HepG2 (cell line): ENCODE results near the gene DGAT2. TPM values are rescaled to one million over a fixed set of nuclear protein-coding genes. Genes with fewer than 3 reads are reported as not detected.

Experiments used
- ATAC-seq: fragments of 200-7000 bp; cut with Tn5 transposase; 3 replicates; pipeline ENCODE4 v1.9.1; 2020; ENCODE audit warnings: mild to moderate bottlenecking, moderate library complexity
- BruUV-seq: library from RNA; stranded (reverse); fragments of 400-500 nt; replicated peaks from 2 replicates; lab custom pipeline; 2021; lab: Mats Ljungman, UMichigan
- CTCF ChIA-PET: fragments of 300-600 bp; formaldehyde crosslinking; extraction: SDS; loops from one replicate; lab custom pipeline; 2021; ENCODE audit warnings: low total read pairs, inconsistent platforms, low intra/inter-chr PET ratio; lab: Yijun Ruan, JAX
- POLR2A ChIA-PET: fragments of 350-600 bp; sonication (Branson Sonifier 250); formaldehyde crosslinking; loops from one replicate; lab custom pipeline; 2020; ENCODE audit warnings: antibody characterized with exemption, inconsistent platforms; lab: Yijun Ruan, JAX
- DNase-seq: peaks from one replicate; pipeline ENCODE4 v3.0.0-alpha.2; 2015; ENCODE audit warnings: low spot score
- FAIRE-seq: peaks from 3 replicates; lab custom pipeline; 2011; peaks lifted over from hg19 to GRCh38; lab: Jason Lieb, UNC
- H2AFZ ChIP-seq: one replicate; pipeline ENCODE4 v1.6.1; 2011; ENCODE audit warnings: low read length, inconsistent platforms
- H3K27ac ChIP-seq: fragments of 300-600 bp; 3 replicates; pipeline ENCODE4 v1.8.0; 2011; ENCODE audit warnings: mixed run types, mild to moderate bottlenecking, mixed read lengths, low read length, inconsistent platforms; ENCODE audit not compliant: insufficient read depth; ENCODE audit errors: extremely low read length
- H3K27me3 ChIP-seq, 2 experiments: fragments of 200-600 bp in 1 of 2; 2 replicates in 1 of 2; 3 replicates in 1 of 2; pipeline versions ENCODE4 v1.6.0 to v1.8.0; 2011; ENCODE audit warnings: low read length in 2 of 2, mild to moderate bottlenecking in 2 of 2, moderate library complexity in 2 of 2, inconsistent platforms in 1 of 2; ENCODE audit not compliant: insufficient read depth in 2 of 2, control insufficient read depth in 1 of 2
- H3K36me3 ChIP-seq, 2 experiments: fragments of 200-600 bp in 1 of 2; replicated peaks in 1 of 2; 2 replicates in 1 of 2; 3 replicates in 1 of 2; pipeline versions ENCODE4 v1.5.1 to v1.8.0; 2011; ENCODE audit warnings: low read length in 2 of 2, inconsistent platforms in 1 of 2; ENCODE audit not compliant: insufficient read depth in 2 of 2, control insufficient read depth in 1 of 2
- H3K4me1 ChIP-seq: 2 replicates; pipeline ENCODE4 v1.5.1; 2012; ENCODE audit warnings: low read length, inconsistent platforms; ENCODE audit not compliant: insufficient read depth
- H3K4me2 ChIP-seq: 2 replicates; pipeline ENCODE4 v1.6.0; 2011; ENCODE audit warnings: low read depth, low read length, inconsistent platforms
- H3K4me3 ChIP-seq, 3 experiments: fragments of 200-600 bp in 1 of 3; sonication (generic), shearing (Covaris generic) in 1 of 3; replicated peaks in 1 of 3; 2 replicates each; pipeline ENCODE4 v1.5.1; 2011 to 2016; ENCODE audit warnings: low read length in 3 of 3, inconsistent platforms in 2 of 3, low read depth in 2 of 3, mild to moderate bottlenecking in 2 of 3, control low read depth in 1 of 3, mixed read lengths in 1 of 3; ENCODE audit not compliant: insufficient read depth in 1 of 3
- H3K79me2 ChIP-seq: one replicate; pipeline ENCODE4 v1.6.1; 2011; ENCODE audit warnings: low read length, inconsistent platforms; ENCODE audit not compliant: insufficient read depth
- H3K9ac ChIP-seq: 2 replicates; pipeline ENCODE4 v1.6.0; 2011; ENCODE audit warnings: mild to moderate bottlenecking, low read depth, low read length, inconsistent platforms; ENCODE audit not compliant: insufficient read depth
- H3K9me3 ChIP-seq: 2 replicates; pipeline ENCODE4 v1.5.1; 2012; ENCODE audit warnings: mild to moderate bottlenecking, low read length
- H4K20me1 ChIP-seq: 2 replicates; pipeline ENCODE4 v1.6.0; 2011; ENCODE audit warnings: inconsistent platforms, mild to moderate bottlenecking, low read length, moderate library complexity; ENCODE audit not compliant: insufficient read depth
- ASH2L ChIP-seq: fragments of 300-600, 200-600 bp; sonication (generic); IDR thresholded peaks from 2 replicates; pipeline ENCODE4 v1.7.0; 2017; ENCODE audit warnings: low read depth, mild to moderate bottlenecking, moderate library complexity, mixed read lengths, low read length; ENCODE audit not compliant: insufficient read length
- FOXA3 ChIP-seq: IDR thresholded peaks from 2 replicates; pipeline ENCODE4 v1.6.1; 2016; ENCODE audit warnings: missing genetic modification reagents, missing compliant biosample characterization
- HDAC6 ChIP-seq: fragments of 200-600 bp; sonication (generic); IDR thresholded peaks from 2 replicates; pipeline ENCODE4 v1.7.0; 2017; ENCODE audit warnings: mild to moderate bottlenecking, antibody characterized with exemption, low read length, low read depth
- PPARG ChIP-seq: conservative IDR thresholded peaks from 2 replicates; pipeline ENCODE4 v1.6.1; 2016; ENCODE audit warnings: missing biosample characterization, missing genetic modification reagents
- SKI ChIP-seq: fragments of 450-650 bp; IDR thresholded peaks from one replicate; pipeline ENCODE4 v1.6.1; 2018; ENCODE audit warnings: mild to moderate bottlenecking; ENCODE audit not compliant: partially characterized antibody
- TEAD2 ChIP-seq: sonication (generic); formaldehyde crosslinking; IDR thresholded peaks from 2 replicates; pipeline ENCODE4 v1.9.0; 2021; ENCODE audit warnings: missing genetic modification reagents
- ZC3H13 ChIP-seq: sonication (generic); formaldehyde crosslinking; IDR thresholded peaks from 2 replicates; pipeline ENCODE4 v1.8.1; 2023; ENCODE audit warnings: mild to moderate bottlenecking, missing genetic modification reagents, moderate library complexity
- ZIK1 ChIP-seq: sonication (generic); formaldehyde crosslinking; IDR thresholded peaks from 2 replicates; pipeline ENCODE4 v1.5.0; 2020; ENCODE audit warnings: mild to moderate bottlenecking, low read depth, missing genetic modification reagents, borderline replicate concordance
- ZNF296 ChIP-seq: sonication (generic); formaldehyde crosslinking; conservative IDR thresholded peaks from 2 replicates; pipeline ENCODE4 v1.5.0; 2020; ENCODE audit warnings: mild to moderate bottlenecking, missing genetic modification reagents
- WGBS: methylation state at CpG from one replicate; pipeline ENCODE4 v1.1.6; 2017; ENCODE audit warnings: low lambda C conversion rate; 5-methylcytosine and 5-hydroxymethylcytosine counted together
- in situ Hi-C: cut with HindIII; loops from 2 replicates; pipeline ENCODE4 v1.10.0; 2017; ENCODE audit warnings: low pct_unique_long_range_greater_than_20kb; ENCODE audit not compliant: extremely low pct_ligation_motif_present
- intact Hi-C: fragments of 100-400 bp; cut with micrococcal nuclease; formaldehyde crosslinking; loops from one replicate; pipeline ENCODE4 v1.10.0; 2022; ENCODE audit not compliant: unreplicated experiment
- polyA plus RNA-seq, 8 experiments: library from polyadenylated mRNA; depleted of rRNA in 3 of 8; stranded (reverse) in 7 of 8; unstranded in 1 of 8; fragments of >200 nt; fragmentation: Illumina TruSeq in 4 of 8; extraction: Trizol in 4 of 8; gene quantifications; 2 replicates each; pipeline versions ENCODE4 v1.2.1 to v1.2.3, GENCODE V29; 2011 to 2016; ENCODE audit warnings: low read depth in 4 of 8, missing spikeins in 1 of 8, mixed read lengths in 1 of 8; ENCODE audit not compliant: insufficient read depth in 1 of 8
- total RNA-seq, 5 experiments: library from RNA; depleted of rRNA; stranded (reverse); fragments of >200 nt; fragmentation: Illumina TruSeq; extraction: Trizol; gene quantifications; 2 replicates each; pipeline ENCODE4 v1.2.3, GENCODE V29; 2016; ENCODE audit warnings: low read depth in 1 of 5
- TF ChIP-seq, protein P1 (sequence below): sonication (generic); formaldehyde crosslinking; IDR thresholded peaks from 2 replicates; pipeline ENCODE4 v1.4.0; 2020; ENCODE audit warnings: missing genetic modification reagents, borderline replicate concordance
- TF ChIP-seq, protein P2 (sequence below): sonication (generic); formaldehyde crosslinking; IDR thresholded peaks from 2 replicates; pipeline ENCODE4 v1.4.0; 2020; ENCODE audit warnings: missing genetic modification reagents
- TF ChIP-seq, protein P3 (sequence below): sonication (generic); formaldehyde crosslinking; conservative IDR thresholded peaks from 2 replicates; pipeline ENCODE4 v1.8.0; 2022; ENCODE audit warnings: mild to moderate bottlenecking, moderate library complexity, missing genetic modification reagents
- TF ChIP-seq, protein P4 (sequence below): IDR thresholded peaks from 2 replicates; pipeline ENCODE4 v1.6.1; 2016; ENCODE audit warnings: low read depth

DGAT2 gene
- total and polyA plus RNA-seq, 2 of the 13 experiments (the other 11 are each of a cell fraction or from before 2014, with no cell fraction given): 39.0 to 65.6 TPM

DNA sequence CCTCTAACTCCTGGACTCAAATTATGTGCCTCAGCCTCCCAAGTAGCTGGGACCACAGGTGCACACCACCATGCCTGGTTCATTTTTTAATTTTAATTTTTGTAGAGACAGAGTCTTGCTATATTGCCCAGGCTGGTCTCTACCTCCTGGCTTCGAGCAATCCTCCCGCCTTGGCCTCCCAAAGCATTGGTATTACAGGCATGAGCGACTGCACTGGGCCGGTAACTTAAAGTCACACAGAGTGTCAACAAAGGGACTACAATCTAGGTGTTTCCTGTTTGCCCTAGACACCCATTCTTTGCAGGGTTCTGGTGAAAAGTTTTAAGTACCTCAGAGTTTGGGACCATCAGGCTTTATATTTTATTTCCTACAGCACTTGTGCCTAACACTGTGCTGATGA lies 54.8 kb downstream of the DGAT2 start (continued):
- TF ChIP-seq, protein P1, sequence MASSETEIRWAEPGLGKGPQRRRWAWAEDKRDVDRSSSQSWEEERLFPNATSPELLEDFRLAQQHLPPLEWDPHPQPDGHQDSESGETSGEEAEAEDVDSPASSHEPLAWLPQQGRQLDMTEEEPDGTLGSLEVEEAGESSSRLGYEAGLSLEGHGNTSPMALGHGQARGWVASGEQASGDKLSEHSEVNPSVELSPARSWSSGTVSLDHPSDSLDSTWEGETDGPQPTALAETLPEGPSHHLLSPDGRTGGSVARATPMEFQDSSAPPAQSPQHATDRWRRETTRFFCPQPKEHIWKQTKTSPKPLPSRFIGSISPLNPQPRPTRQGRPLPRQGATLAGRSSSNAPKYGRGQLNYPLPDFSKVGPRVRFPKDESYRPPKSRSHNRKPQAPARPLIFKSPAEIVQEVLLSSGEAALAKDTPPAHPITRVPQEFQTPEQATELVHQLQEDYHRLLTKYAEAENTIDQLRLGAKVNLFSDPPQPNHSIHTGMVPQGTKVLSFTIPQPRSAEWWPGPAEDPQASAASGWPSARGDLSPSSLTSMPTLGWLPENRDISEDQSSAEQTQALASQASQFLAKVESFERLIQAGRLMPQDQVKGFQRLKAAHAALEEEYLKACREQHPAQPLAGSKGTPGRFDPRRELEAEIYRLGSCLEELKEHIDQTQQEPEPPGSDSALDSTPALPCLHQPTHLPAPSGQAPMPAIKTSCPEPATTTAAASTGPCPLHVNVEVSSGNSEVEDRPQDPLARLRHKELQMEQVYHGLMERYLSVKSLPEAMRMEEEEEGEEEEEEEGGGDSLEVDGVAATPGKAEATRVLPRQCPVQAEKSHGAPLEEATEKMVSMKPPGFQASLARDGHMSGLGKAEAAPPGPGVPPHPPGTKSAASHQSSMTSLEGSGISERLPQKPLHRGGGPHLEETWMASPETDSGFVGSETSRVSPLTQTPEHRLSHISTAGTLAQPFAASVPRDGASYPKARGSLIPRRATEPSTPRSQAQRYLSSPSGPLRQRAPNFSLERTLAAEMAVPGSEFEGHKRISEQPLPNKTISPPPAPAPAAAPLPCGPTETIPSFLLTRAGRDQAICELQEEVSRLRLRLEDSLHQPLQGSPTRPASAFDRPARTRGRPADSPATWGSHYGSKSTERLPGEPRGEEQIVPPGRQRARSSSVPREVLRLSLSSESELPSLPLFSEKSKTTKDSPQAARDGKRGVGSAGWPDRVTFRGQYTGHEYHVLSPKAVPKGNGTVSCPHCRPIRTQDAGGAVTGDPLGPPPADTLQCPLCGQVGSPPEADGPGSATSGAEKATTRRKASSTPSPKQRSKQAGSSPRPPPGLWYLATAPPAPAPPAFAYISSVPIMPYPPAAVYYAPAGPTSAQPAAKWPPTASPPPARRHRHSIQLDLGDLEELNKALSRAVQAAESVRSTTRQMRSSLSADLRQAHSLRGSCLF (CRISPR knock-in tag): no peak
- TF ChIP-seq FOXA3 (CRISPR knock-in tag) (peak; percentile 52), TEAD2 (CRISPR knock-in tag) (no peak)
- TF ChIP-seq, protein P2, sequence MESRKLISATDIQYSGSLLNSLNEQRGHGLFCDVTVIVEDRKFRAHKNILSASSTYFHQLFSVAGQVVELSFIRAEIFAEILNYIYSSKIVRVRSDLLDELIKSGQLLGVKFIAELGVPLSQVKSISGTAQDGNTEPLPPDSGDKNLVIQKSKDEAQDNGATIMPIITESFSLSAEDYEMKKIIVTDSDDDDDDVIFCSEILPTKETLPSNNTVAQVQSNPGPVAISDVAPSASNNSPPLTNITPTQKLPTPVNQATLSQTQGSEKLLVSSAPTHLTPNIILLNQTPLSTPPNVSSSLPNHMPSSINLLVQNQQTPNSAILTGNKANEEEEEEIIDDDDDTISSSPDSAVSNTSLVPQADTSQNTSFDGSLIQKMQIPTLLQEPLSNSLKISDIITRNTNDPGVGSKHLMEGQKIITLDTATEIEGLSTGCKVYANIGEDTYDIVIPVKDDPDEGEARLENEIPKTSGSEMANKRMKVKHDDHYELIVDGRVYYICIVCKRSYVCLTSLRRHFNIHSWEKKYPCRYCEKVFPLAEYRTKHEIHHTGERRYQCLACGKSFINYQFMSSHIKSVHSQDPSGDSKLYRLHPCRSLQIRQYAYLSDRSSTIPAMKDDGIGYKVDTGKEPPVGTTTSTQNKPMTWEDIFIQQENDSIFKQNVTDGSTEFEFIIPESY: 0 out of 2 replicates have a peak, but pooled peaks have one; percentile 8
- TF ChIP-seq, all 625 proteins: peak for 8

DNA sequence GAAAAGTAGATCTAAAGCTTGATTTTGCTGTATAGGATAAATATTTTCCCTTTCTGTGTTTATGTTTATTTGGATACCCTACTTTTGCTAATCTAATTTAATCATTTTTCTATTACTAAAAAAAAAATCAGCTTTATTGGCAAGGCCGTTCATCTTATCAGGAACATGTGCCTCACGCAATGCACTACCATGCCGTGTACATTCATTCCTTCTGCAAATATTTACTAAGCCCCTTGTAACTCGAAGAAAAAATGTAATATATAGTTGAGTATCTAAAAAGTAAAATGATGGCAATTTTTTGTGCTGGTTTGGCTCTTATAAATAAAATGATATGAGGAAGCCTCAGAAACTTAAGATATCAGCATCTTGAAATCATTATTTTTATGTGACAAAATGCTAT lies 55.4 kb downstream of the DGAT2 start:
- Histone ChIP-seq H3K4me1 (peaks cover 55% of the 10 kb centered on the region), H2AFZ (no peak overlapping the region), H3K79me2 (peaks cover 47% of the 10 kb centered on the region), H3K9me3 (no peaks in the 10 kb centered on the region), H3K27me3 (no peaks in the 10 kb centered on the region), H3K36me3 (no peaks in the 10 kb centered on the region; a peak in 1 of 5 replicates), H3K4me3 (no peak overlapping the region), H4K20me1 (no peaks in the 10 kb centered on the region), H3K9ac (no peak overlapping the region), H3K4me2 (no peak overlapping the region), H3K27ac (no peak overlapping the region)
- BruUV-seq: TSS peak; percentile 11
- ChIA-PET POLR2A (interaction anchor here (1.4 kb wide), 1 partner anchor 41 kb away, joined by 4 read pairs; no protein-coding TSS in a partner anchor), CTCF (no interaction called here)
- ATAC-seq (no peak), FAIRE-seq (no peak), DNase-seq (no peak)
- in situ Hi-C loops (no loop called here), intact Hi-C loops (loop anchor here (1.0 kb wide), 1 partner anchor 8 kb away; no protein-coding TSS in a partner anchor)
- 51% methylated on average over 4 of the region's 4 CpGs for WGBS
- TF ChIP-seq, protein P3, sequence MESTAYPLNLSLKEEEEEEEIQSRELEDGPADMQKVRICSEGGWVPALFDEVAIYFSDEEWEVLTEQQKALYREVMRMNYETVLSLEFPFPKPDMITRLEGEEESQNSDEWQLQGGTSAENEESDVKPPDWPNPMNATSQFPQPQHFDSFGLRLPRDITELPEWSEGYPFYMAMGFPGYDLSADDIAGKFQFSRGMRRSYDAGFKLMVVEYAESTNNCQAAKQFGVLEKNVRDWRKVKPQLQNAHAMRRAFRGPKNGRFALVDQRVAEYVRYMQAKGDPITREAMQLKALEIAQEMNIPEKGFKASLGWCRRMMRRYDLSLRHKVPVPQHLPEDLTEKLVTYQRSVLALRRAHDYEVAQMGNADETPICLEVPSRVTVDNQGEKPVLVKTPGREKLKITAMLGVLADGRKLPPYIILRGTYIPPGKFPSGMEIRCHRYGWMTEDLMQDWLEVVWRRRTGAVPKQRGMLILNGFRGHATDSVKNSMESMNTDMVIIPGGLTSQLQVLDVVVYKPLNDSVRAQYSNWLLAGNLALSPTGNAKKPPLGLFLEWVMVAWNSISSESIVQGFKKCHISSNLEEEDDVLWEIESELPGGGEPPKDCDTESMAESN: no peak
- TF ChIP-seq HDAC6 (no peak), ZIK1 (CRISPR knock-in tag) (no peak), ZC3H13 (CRISPR knock-in tag) (no peak), SKI (no peak), ZNF296 (CRISPR knock-in tag) (no peak), ASH2L (no peak), PPARG (no peak)
- TF ChIP-seq, protein P4, sequence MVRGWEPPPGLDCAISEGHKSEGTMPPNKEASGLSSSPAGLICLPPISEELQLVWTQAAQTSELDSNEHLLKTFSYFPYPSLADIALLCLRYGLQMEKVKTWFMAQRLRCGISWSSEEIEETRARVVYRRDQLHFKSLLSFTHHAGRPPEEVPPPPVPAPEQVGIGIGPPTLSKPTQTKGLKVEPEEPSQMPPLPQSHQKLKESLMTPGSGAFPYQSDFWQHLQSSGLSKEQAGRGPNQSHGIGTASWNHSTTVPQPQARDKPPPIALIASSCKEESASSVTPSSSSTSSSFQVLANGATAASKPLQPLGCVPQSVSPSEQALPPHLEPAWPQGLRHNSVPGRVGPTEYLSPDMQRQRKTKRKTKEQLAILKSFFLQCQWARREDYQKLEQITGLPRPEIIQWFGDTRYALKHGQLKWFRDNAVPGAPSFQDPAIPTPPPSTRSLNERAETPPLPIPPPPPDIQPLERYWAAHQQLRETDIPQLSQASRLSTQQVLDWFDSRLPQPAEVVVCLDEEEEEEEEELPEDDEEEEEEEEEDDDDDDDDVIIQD (CRISPR knock-in tag): no peak
